Upper lobe of right lung (tissue), 1 donor: ENCODE measurements around the gene HDHD5. TPM values are rescaled to one million over a fixed set of nuclear protein-coding genes. Genes with fewer than 3 reads are reported as not detected.

ENCODE experiments used
- ATAC-seq: fragments of 200-7000 bp; cut with Tn5 transposase; one replicate; pipeline ENCODE4 v1.9.1; 2020; ENCODE audit warnings: mild to moderate bottlenecking, moderate library complexity
- DNase-seq: peaks from one replicate; pipeline ENCODE4 v3.0.0-alpha.2; 2020
- H3K27ac ChIP-seq: fragments of 200-600 bp; one replicate; pipeline ENCODE4 v1.8.0; 2022
- H3K27me3 ChIP-seq: fragments of 200-600 bp; one replicate; pipeline ENCODE4 v1.8.0; 2022; ENCODE audit warnings: mild to moderate bottlenecking
- H3K36me3 ChIP-seq: fragments of 200-600 bp; one replicate; pipeline ENCODE4 v1.8.0; 2022
- H3K4me1 ChIP-seq: fragments of 200-600 bp; one replicate; pipeline ENCODE4 v1.8.0; 2022
- H3K4me3 ChIP-seq: fragments of 200-600 bp; one replicate; pipeline ENCODE4 v1.8.0; 2022; ENCODE audit warnings: mild to moderate bottlenecking
- H3K9me3 ChIP-seq: fragments of 200-600 bp; one replicate; pipeline ENCODE4 v1.8.0; 2022
- CTCF ChIP-seq: fragments of 200-600 bp; IDR thresholded peaks from one replicate; pipeline ENCODE4 v1.8.0; 2022; ENCODE audit warnings: antibody characterized with exemption
- intact Hi-C: fragments of 100-400 bp; cut with DNase I; formaldehyde crosslinking; loops from one replicate; pipeline ENCODE4 v1.11.0; 2022
- total RNA-seq: library from RNA; stranded (reverse); fragmentation: NEBNext Ultra II Directional; extraction: Animal tissue kit (Norgen Biotek cat#: 25700); gene quantifications from one replicate; pipeline ENCODE4 v1.2.1, GENCODE V29; 2021
- donor health status: DM: no; HTN: yes; CAD: no; lungs with severe emphysema.

The HDHD5 gene
- total RNA-seq, 1 donor from 2014 or later = 22.7 TPM

GRCh38 chr22:17135153-17135760 lies 23.8 kb downstream of the HDHD5 start:
- Histone ChIP-seq H3K4me3 (no peak overlapping the region), H3K36me3 (peaks cover 31% of the 10 kb centered on the region), H3K27ac (no peak overlapping the region), H3K9me3 (no peaks in the 10 kb centered on the region), H3K27me3 (no peaks in the 10 kb centered on the region), H3K4me1 (no peaks in the 10 kb centered on the region)
- no peak for TF ChIP-seq CTCF
- ATAC-seq = no peak
- DNase-seq = no peak
- intact Hi-C loops = no loop called here

- intact Hi-C loops = no loop called here
- TF ChIP-seq CTCF = no peak
- Histone ChIP-seq H3K4me1 (no peaks in the 10 kb centered on the region), H3K27me3 (no peaks in the 10 kb centered on the region), H3K27ac (no peak overlapping the region), H3K9me3 (no peaks in the 10 kb centered on the region), H3K4me3 (no peak overlapping the region), H3K36me3 (peaks cover 11% of the 10 kb centered on the region)
- ATAC-seq (no peak), DNase-seq (no peak)
Observed at GRCh38 chr22:17133137-17133536, 25.9 kb downstream of the HDHD5 start.

GRCh38 chr22:17132112-17132511 lies 27.0 kb downstream of the HDHD5 start:
- Histone ChIP-seq H3K4me3 (no peak overlapping the region), H3K27ac (no peak overlapping the region), H3K36me3 (peaks cover 2% of the 10 kb centered on the region), H3K9me3 (no peaks in the 10 kb centered on the region), H3K4me1 (no peaks in the 10 kb centered on the region), H3K27me3 (no peaks in the 10 kb centered on the region)
- ATAC-seq = no peak
- intact Hi-C loops = no loop called here
- DNase-seq = no peak
- TF ChIP-seq CTCF = no peak

- Histone ChIP-seq H3K36me3 (no peaks in the 10 kb centered on the region), H3K9me3 (no peaks in the 10 kb centered on the region), H3K4me1 (no peaks in the 10 kb centered on the region), H3K4me3 (no peak overlapping the region), H3K27me3 (no peaks in the 10 kb centered on the region), H3K27ac (no peak overlapping the region)
- ATAC-seq = no peak
- no peak for DNase-seq
- TF ChIP-seq CTCF = no peak
- intact Hi-C loops = no loop called here
Observed at GRCh38 chr22:17131686-17132085, 27.4 kb downstream of the HDHD5 start.

- Histone ChIP-seq H3K4me1 (no peaks in the 10 kb centered on the region), H3K4me3 (no peak overlapping the region), H3K27ac (no peak overlapping the region), H3K36me3 (no peaks in the 10 kb centered on the region), H3K27me3 (no peaks in the 10 kb centered on the region), H3K9me3 (no peaks in the 10 kb centered on the region)
- ATAC-seq (no peak), DNase-seq (no peak)
- no peak for TF ChIP-seq CTCF
- intact Hi-C loops = no loop called here
Observed at GRCh38 chr22:17130199-17130598, 28.9 kb downstream of the HDHD5 start.
